Activated CD4-positive, CD25-positive, alpha-beta regulatory T cell treated with anti-CD3 and anti-CD28 coated beads, Interleukin-2, amount 50 U/mL, for 24 hours (primary cell): Measurements from ENCODE around the gene WRNIP1.

Experiments
- ATAC-seq, 2 donors: fragments of 150-1000 bp; cut with Tn5 transposase; one replicate each; pipeline ENCODE4 v1.10.0; 2021; ENCODE audit warnings: mild to moderate bottlenecking in 1 of 2, moderate library complexity in 1 of 2

WRNIP1 gene

DNA sequence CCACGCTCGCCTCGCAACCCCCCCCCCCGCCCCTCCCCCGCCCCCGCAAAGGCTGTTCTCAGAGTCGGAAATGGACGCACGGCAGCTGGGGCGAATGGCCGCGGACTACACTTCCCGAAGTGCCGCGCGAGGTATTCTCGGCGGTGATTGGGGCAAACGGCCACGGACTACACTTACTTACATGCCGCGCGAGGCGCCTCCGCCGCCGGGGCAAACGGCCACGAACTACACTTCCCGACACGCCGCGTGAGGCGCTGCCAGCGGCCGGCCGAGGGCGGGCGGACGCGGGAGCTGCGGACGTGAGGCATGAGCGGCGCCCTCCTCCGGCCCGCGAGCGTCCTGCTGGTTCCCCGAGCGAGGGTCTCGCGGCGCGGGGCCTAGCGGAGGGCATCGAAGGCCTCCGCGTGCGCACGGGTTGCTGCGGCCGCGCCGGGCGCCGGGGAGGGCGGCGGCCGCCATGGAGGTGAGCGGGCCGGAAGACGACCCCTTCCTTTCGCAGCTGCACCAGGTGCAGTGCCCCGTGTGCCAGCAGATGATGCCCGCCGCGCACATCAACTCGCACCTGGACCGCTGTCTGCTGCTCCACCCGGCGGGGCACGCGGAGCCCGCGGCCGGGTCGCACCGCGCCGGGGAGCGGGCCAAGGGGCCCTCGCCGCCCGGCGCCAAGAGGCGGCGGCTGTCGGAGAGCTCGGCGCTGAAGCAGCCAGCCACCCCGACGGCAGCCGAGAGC lies at the start of gene WRNIP1:
Gene WRNIP1 (plus strand): TSS at position 228 of the 730 bp plus-strand sequence. CDS start 230 bp downstream, at position 458.
- ATAC-seq, result peak; percentile 90 to 93

DNA sequence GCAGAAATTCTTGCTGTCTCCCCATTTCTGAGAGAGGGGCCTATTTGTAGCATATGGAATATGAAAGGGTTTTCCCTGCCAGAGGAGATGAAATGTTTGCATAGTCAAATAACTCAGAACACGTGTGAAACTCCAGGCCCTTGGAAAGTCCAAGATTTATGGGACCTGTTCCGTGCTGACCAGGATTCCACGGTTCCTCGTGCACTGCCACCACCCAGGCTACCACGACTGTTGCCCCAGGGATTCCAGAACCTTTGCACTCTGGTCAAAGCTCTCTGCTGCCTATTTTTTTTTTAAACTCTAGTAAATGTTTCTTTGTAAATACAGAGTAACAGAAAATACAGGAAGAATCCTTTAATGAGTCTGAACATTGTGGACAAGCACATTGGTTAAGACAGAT lies 49.5 kb upstream of the WRNIP1 start:
- no peak for ATAC-seq

DNA sequence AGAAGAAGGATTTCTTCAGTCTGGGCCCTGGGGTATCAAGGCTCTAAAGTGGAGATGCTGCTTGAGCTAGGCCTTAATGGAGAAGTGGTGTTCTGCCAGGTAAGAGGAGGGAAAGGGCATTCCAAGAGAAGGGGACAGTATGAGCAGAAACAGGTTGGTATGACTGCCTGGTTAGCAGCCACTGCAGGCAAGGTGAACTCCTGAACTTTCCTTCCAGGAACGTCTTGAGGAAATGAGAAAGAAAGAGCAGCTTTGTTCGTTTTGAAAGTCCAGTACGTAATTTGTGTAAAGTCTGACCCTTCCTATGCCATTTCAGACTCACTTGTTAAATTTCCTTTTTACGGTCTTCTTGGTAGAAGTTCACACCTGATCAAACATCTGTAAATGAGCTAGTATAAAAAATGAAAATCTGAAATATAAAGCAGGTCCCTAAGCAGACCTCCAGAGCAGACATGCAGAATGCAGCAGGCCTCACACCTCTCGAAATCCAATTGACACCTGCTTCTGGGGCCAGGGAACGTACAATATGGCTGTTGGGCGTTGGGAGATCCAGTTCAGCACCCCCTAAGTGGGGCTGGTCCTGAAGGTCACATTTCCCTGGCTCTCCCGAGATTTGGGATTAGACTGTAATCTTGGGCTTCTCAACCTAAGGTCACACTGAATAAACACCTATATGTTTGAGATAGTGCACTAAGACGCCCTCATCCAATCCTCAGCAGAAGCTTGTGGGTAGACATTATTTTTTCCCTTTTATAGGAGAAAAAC lies 48.1 kb upstream of the WRNIP1 start:
- no peak for ATAC-seq

DNA sequence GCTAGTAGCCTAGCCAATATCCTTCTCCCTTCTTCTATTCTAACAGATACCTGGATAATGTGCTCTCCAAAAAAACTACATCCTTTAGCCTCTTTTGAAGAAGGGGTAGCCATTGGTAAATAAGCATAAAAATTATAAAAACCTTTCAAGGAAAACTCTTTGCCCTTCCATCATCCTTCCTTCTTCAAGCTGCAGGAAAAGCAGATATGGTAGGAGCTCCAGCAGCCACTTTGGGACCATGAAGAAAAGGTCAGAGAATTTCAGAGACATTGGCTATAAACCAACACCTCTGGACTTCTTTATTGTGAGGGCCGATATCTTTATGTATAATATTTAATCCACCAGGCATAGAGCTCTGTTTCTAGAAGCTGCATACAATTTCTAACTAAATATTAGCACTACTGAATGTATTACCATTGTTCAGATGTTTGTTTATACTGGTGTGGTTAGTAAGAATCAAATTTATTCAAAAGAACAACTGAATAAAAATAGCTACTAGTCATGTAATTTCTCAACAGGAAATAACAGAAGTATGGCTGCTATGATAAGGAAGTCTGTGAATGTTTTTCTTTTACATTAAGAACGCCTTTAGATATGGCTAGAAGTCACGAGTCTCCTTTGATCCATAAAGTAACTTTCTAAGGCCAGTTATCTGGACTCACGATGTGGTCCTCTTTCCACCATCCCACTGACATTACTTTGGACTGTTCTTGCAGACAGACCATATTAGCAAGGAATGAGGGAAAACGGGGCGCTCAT lies 46.7 kb upstream of the WRNIP1 start:
- no peak for ATAC-seq

DNA sequence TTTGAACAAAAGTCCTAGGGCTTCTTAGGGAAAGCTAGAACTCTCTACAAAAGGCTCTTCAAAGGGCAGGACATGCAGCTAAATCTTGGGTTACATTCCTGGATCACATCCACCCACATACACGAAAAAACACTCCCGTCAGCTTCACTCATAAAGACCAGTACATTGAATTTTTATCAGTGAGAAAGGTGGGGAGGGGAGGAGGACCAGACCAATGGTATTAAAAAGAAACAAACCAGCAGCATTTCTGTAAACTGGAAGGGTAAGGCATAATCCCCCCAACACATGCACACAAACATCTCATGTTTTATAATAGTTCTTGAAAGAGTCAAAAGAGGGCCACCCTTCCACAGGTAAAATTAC lies 46.1 kb upstream of the WRNIP1 start:
- no peak for ATAC-seq

DNA sequence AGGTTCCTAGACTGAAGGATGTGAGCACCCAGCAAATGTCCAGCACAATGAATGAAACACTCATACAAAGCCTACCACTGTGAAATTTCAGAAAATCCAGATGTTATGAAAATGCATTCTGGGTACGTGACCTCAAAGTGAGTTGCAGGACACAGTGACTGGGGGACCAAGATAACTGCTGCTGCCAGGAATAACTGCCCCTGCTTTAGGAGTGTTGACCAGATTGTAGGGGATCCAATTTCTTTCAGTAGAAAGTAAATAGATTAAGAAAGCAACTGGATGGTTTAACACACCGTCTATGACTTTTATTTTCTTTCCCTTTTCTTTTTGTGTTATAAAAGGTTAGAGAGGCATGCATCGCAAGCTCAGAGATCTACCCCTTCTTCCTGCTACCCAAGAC lies 44.0 kb upstream of the WRNIP1 start:
- no peak for ATAC-seq

DNA sequence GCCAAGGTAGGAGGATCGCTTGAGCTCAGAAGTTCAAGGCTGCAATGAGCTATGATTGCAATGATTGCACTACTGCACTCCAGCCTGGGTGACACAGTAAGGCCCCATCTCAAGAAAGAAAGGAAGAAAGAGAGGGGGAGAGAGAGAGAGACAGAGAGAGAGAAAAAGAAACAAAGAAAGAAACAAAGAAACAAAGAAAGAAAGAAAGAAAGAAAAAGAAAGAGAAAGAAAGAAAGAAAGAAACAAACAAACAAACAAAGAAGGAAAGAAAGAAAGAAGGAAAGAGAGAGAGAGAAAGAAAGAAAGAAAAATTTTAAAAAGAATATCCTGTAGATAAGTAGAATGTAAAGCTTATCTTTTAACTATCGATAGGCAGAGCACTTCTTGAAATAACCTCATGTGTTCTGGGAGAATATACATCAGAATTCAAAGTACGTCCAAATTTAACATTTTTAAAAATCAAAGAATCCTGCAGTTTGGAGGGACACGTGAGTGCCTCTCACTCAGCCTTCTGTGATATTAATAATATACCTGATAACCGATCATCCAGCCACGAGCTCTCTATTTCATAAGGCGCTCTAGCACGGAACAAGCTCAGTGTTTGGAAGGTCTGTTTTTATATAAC lies 39.7 kb upstream of the WRNIP1 start:
- no peak for ATAC-seq

DNA sequence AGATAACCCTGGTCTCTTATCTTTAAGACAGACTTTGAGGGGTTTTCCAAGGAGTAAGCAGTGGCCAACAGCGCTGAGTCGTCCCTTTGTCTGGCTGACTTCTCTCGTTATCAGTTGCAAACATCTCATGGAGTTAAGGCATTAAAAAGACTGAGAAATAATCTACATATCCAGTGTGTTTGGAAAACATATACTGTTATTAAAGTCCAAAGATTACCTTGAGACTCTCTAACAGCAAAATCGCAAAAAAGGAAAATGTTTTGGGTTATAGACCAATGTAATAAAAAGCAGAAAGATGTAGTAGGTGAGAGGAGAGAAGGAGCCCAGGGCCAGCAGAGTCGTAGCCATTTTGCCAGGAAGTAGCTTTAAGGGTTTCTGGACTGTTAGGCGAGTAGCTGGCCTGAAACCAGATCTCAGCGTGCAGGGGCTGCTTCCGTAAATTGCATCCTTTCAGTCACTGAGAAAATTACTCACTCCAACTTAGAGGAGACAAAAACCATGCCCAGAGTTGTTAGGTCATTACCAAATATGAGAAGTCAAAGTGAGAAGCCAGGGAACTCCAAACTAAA lies 39.1 kb upstream of the WRNIP1 start:
- ATAC-seq, result no peak

DNA sequence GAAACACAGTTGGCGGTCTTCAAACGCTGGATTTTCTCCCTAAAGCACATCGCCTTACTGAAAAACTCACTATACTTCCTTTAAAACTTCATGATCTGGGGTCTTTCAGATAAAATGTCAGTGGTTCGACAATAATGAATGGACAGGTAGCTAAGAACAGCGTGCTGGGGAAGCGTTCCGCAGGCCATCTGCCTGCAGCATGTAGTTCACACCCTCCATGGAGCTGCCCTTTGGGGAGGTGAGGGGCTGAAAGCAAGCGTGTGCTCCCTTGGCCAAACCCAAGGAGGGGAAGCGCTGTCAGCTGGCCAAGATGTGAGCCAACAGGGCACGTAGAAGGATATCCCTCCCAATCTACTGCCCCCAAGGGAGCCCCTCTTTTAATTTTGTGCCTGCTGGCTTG lies 35.3 kb upstream of the WRNIP1 start:
- no peak for ATAC-seq

DNA sequence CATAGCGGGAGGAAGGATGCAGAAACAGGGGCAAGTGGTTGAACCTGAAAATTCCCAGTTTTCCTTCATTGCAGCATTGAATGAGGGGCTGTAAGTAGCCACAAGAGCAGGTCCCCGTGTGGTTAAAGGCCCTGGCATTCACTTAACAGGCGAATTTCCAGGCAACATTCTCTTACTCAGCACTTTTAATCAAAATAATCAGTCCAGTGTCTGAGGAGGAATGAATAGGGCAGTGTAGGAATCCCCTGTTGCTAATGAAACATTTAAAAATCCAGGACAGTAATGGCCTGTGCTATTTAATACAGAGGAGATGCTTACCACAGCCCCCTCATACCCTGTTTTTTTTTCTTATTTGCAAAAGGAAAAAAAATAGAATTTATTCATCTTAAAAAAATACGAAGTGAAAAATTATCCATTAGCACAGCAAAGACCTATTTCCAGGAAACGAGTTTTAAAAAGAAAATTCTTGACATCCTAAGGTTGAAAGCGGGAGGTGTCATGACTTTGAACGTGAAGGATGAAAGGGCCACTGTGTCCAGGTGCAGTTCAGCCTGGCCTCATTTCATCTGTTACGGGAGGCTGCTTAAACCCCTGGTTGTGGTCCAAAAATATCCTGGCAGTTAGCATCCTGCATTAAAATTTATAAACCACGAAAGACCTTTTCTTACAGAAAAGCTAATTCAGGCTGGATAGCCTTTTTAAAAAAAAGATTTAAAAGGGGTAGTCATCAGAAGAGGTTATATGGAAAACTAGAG lies 34.7 kb upstream of the WRNIP1 start:
- ATAC-seq, result no peak

DNA sequence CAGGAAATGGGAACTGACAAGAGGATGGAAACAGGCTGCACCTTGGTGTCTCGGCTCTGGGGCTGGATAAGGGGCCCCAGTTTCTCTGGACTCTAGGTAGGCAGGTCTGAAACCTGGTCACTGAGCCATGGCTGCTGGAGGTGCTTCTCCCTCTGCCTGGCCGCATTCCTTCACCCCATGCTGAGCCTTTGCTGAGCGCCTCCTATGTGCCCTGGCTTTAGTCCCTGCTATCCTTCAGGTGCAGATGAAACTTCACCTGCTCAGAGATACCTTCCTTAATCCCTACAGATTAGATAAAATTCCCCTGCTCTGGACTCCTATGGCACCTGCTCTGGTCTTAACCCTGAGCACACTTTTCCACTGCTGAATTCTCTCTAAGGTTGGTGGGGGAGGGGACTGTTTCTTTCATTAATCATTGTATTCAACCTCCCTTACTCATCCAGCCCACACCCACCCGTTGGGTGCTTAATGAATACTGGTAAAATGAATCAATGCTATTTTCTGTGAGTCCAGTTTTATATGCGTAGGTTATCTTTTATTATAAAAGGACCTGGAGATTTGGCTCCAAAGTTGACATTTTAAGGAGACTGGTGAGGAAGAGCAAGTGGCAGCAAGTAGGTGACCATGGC lies 33.8 kb upstream of the WRNIP1 start:
- ATAC-seq, result peak in 1 of 2 donors; percentile 25

DNA sequence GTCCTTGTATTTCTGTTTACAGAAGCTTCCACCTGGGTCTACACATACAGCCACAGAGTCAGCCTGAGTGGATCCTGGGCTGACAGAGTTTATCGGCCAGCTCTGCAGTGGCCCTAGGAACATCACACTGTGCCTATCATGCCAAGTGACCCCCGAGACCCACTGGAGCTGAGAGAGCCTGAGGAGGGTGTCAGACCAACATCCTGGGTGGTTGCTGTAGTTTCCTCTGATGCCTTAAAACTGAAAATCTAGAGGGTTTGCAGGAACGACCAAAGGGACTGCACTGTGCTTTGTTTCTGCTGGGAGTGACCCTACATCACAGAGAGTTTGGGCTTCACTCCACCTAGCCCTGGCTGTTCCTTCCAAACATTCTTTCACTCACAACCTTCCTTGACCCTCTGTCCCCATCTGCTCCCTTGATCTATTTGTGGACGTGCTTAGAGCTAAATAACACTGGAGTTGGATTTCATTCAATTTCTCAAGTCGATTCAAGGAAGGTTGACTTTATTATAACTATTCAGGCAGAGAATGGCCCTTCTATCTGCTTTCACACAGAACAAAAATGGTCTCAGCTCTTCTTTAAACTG lies 32.6 kb upstream of the WRNIP1 start:
- no peak for ATAC-seq

DNA sequence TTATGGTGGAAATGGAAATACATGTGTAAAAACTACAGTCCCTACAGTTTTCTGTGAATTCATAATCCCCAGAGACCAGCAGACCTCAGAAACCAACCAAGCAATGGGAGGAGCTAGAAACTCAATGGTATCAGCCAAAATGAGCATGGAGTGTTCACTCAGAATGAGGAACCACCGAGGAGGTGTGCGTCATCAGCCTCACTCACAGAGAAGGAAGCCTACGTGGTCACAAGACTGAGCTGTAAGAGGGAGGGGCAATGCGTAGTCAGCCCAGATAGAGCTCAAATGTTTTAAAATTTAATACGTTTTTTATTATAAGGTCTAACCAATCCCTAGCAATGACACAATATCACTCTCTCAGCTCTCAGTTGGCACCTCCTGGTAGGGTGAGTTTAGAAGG lies 31.9 kb upstream of the WRNIP1 start:
- peak; percentile 68 to 78 for ATAC-seq

DNA sequence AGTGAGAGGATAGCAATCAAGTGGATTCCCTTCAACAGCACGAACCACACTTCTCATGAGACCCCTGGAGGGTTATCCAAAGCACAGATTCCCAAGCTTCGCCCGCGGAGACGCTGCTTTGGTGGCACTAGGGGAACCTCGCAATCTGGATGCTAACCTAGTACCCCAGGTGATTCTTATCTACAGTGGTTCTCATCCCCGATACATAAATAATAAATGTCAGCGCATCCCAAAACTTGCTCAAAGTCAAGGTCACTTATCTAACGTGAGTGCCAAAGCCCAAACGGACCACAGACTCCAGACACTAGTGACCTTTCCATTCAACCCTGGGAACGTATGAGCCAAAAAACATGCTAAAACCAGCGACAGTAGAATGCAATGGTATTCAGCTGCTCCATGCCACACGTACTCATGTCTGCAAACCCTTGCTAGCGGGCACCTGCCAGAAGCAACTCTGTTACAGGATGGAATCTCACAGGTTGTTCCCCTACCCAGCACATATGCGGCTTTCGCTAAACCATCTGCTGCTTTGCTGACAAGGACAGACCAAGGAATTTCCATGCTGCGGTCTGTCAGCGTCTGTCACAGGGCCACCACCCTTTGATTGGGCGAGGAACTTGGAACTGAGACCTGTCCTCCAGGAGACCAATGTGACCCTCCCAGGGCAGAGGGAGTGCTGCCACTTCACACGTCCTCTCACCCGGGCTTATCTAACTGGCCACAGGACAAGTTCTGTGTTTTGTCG lies 31.3 kb upstream of the WRNIP1 start:
- ATAC-seq, result no peak

DNA sequence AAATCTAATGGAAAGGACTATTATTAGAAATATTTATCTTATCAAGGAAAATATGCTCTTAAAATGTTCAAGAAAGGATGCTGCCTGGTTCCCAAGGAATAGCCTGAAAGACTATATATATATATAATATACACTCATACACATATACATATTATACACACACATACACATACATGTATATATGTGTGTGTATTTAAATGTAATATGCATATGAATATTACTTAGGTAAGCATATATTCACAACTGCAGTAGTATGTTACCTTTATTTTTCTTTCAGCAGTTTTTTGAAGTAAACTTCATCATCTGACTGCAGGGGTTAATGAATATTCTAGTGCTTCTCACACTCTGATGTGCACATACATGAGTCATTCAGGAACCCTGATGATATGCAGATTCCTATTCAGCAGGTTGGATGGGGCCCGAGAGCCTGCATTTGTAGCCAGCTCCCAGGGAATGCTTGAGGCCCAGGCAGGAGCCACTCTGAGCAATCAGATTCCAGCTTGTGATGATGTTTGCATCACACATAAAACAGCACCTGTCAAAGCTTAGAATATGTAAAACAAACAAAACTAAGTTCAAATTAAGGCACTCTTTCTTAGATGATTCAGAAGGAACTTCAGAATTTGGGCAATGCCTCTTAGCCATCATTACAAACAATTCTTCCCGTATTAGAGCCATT lies 30.6 kb upstream of the WRNIP1 start:
- no peak for ATAC-seq

DNA sequence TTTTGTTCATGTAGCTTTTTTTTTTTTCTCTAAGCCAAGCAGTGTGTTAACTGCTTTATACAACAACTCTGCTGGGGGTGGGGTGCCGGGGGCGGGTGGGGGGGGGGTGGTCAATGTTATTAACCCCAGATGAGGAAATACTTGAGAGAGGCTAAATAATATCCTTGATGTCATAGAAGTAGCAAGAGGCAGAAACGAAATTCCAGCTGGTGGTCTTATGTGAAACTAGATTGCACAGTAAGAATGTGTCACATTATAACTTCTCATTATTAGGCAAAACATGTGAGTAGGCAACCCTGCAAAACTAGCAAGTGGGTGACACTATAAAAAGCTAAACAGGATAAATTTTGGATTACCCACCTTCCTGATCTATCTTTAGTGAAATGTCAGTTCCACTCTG lies 27.3 kb upstream of the WRNIP1 start:
- peak; percentile 33 to 42 for ATAC-seq

DNA sequence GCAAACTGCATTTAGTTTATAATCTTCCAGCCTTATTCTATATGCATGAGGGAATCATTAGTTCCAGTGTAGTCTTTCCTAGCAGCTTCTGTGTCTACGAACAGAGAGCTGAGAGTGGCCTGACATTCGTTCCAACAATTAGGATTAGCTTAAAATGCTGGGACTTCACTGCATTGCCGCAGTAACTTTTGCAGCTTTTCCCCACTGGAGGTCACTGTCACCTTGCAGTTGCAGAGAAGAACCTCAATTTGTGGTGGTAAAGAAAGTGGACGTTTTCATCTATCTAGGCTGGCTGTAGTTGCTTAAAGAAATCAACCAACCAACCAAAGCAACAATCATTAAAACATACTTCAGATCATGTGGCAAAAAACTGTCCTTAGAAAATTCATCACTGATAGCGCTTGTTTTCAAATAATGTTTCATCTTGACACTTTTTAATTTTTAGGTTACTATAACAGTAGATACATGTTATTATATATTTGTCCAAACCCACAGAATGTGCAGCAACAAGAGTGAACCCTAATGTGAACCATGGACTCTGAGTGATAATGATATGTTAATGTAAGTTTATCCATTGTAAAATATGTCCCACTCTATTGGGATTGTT lies 26.7 kb upstream of the WRNIP1 start:
- ATAC-seq, result no peak

DNA sequence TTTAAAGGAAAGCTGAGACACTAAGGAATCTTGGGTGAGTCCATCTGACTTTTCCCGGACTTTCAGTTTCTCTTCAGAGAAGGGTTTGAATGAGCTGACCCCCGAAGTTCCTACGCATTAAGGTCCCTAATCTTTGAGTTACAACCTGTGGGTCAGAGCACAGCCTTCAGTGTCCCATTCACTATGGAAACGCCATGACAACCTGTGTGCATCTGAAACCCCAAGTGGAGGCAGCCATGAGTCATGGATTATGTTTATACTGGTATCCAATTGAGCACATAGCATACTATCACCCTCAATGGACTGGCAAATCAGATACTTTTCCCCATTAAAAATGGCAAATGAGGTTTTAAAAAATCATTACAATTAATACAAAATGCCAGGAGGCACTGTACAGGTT lies 25.9 kb upstream of the WRNIP1 start:
- ATAC-seq, result peak; percentile 41 to 60

DNA sequence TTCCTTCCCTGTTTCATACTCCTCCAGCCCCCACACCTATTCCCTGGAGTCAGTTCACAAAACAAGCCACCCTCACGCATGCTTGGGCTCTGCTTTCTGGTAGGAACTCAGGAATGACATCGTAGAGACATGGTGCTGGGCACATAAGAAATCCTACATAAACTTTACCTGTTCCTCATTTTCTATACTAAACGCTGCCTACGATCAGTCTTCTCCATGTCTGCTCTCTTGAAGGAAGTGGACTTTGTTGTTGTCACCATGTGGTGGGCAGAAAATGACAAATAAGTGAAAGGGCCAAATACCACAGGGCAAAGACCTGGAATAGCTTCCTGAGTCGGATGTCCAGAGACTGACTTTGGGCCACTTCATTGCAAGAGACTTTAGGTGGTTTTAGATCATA lies 24.6 kb upstream of the WRNIP1 start:
- ATAC-seq, result no peak
